ENCODE data around the gene MRPL39. TPM values are rescaled to one million over a fixed set of nuclear protein-coding genes. Genes with fewer than 3 reads are reported as not detected.
"Not testable (repeated sequence)": the region's sequence is repeated elsewhere in the genome, so short reads cannot be mapped to it uniquely, and the experiment has no call there.

MRPL39 gene
- total RNA-seq, 4 donors from 2014 or later, result 10.3 to 55.1 (median 21.6) TPM

- no peak for DNase-seq
- TF ChIP-seq, protein P1, sequence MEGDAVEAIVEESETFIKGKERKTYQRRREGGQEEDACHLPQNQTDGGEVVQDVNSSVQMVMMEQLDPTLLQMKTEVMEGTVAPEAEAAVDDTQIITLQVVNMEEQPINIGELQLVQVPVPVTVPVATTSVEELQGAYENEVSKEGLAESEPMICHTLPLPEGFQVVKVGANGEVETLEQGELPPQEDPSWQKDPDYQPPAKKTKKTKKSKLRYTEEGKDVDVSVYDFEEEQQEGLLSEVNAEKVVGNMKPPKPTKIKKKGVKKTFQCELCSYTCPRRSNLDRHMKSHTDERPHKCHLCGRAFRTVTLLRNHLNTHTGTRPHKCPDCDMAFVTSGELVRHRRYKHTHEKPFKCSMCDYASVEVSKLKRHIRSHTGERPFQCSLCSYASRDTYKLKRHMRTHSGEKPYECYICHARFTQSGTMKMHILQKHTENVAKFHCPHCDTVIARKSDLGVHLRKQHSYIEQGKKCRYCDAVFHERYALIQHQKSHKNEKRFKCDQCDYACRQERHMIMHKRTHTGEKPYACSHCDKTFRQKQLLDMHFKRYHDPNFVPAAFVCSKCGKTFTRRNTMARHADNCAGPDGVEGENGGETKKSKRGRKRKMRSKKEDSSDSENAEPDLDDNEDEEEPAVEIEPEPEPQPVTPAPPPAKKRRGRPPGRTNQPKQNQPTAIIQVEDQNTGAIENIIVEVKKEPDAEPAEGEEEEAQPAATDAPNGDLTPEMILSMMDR (IDR thresholded peaks at IDR 0.05), result no peak
- TF ChIP-seq POLR2A (IDR thresholded peaks at IDR 0.05), result no peak
- Histone ChIP-seq H3K9me3 (no peaks in the 10 kb centered on the region), H3K4me3 (peak overlapping the region in 1 of 2 donors; percentile 59), H3K27me3 (no peaks in the 10 kb centered on the region), H3K36me3 (no peaks in the 10 kb centered on the region), H3K4me1 (peaks cover 0 to 8% of the 10 kb centered on the region in 2 donors), H3K27ac (peak overlapping the region; percentile 93 to 97)
- intact Hi-C loops (cut with DNase I; ENCODE audit: low total_unique reads), result no loop called here
These were observed 30.8 kb upstream of the MRPL39 start for GRCh38 chr21:25637851-25638659.

GRCh38 chr21:25636727-25637126, 29.4 kb upstream of the MRPL39 start:
- H3K9me3 ChIP-seq, result no peaks in the 10 kb centered on the region
- intact Hi-C loops (cut with DNase I; ENCODE audit: low total_unique reads), result no loop called here
- DNase-seq, result no peak
- H3K4me3 ChIP-seq, result no peak overlapping the region
- H3K36me3 ChIP-seq, result no peaks in the 10 kb centered on the region
- TF ChIP-seq, protein P1 (IDR thresholded peaks at IDR 0.05), result no peak
- no peak for TF ChIP-seq POLR2A (IDR thresholded peaks at IDR 0.05)
- H3K4me1 ChIP-seq, result peaks cover 0 to 8% of the 10 kb centered on the region in 2 donors
- H3K27me3 ChIP-seq, result no peaks in the 10 kb centered on the region
- H3K27ac ChIP-seq, result no peak overlapping the region

GRCh38 chr21:25635310-25635709, 28.0 kb upstream of the MRPL39 start:
- no peak for DNase-seq
- Histone ChIP-seq H3K36me3 (no peaks in the 10 kb centered on the region), H3K4me1 (peaks cover 0 to 8% of the 10 kb centered on the region in 2 donors), H3K27me3 (no peaks in the 10 kb centered on the region), H3K9me3 (no peaks in the 10 kb centered on the region), H3K27ac (no peak overlapping the region), H3K4me3 (no peak overlapping the region)
- TF ChIP-seq POLR2A (IDR thresholded peaks at IDR 0.05), result no peak
- TF ChIP-seq, protein P1 (IDR thresholded peaks at IDR 0.05), result no peak
- intact Hi-C loops (cut with DNase I; ENCODE audit: low total_unique reads), result no loop called here

DNA sequence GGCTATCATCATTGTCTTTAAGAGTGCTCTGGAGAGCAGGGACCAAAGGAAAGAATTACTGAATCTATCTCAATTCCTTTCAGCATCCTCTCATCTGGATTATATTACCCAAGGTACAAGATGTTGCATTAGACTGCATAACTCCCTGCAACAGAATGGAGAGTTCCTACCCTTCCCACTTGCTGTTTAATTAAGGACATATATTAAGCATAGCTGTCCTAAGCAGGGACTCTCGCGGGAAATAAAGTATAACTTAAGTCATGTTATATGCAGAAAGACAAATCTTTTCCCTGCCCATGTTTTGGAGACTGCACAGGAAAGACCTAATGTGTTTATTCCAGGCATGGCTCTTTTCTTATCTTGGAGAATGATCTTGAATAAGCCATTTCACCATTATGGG, 25.0 kb upstream of the MRPL39 start:
- Histone ChIP-seq H3K4me3 (no peak overlapping the region), H3K4me1 (no peaks in the 10 kb centered on the region), H3K9me3 (no peaks in the 10 kb centered on the region), H3K27ac (no peak overlapping the region), H3K27me3 (no peaks in the 10 kb centered on the region), H3K36me3 (no peaks in the 10 kb centered on the region)
- DNase-seq, result no peak
- TF ChIP-seq, protein P1 (IDR thresholded peaks at IDR 0.05), result no peak
- TF ChIP-seq POLR2A (IDR thresholded peaks at IDR 0.05), result no peak
- intact Hi-C loops (cut with DNase I; ENCODE audit: low total_unique reads), result no loop called here

GRCh38 chr21:25626757-25627156, 19.5 kb upstream of the MRPL39 start:
- Histone ChIP-seq H3K27me3 (no peaks in the 10 kb centered on the region), H3K4me3 (no peak overlapping the region), H3K27ac (peak overlapping the region in 1 of 2 donors; percentile 30), H3K36me3 (no peaks in the 10 kb centered on the region), H3K4me1 (no peaks in the 10 kb centered on the region), H3K9me3 (no peaks in the 10 kb centered on the region)
- intact Hi-C loops (cut with DNase I; ENCODE audit: low total_unique reads), result no loop called here
- TF ChIP-seq POLR2A (IDR thresholded peaks at IDR 0.05), result no peak
- TF ChIP-seq, protein P1 (IDR thresholded peaks at IDR 0.05), result no peak
- peak in 1 of 2 donors; percentile 73 for DNase-seq

DNA sequence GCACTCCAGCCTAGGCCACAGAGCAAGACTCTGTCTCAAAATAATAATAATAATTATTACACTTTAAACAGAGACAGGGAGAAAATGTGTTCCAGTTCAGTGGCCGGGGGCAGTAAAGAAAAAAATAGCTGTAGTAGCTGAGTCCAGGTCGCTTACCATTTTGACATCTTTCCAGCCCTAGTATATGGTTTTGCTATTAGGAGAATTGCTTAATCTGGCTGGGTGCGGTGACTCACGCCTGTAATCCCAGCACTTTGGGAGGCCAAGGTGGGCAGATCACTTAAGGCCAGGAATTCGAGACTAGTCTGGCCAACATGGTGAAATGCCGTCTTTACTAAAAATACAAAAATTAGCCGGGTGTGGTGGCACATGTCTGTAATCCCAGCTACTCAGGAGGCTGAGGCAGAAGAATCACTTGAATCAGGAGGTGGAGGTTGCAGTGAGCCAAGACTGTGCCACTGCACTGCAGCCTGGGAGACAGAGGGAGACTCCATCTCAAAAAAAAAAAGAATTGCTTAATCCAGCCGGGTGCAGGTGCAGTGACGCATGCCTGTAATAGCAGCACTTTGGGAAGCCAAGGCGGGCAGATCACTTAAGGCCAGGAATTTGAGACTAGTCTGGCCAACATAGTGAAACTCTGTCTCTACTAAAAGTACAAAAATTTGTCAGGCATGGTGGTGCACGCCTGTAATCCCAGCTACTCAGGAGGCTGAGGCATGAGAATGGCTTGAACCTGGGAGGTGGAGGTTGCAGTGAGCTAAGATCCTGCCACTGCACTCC, 18.7 kb upstream of the MRPL39 start:
- H3K27me3 ChIP-seq; DNase-seq; H3K36me3 ChIP-seq; intact Hi-C loops (cut with DNase I; ENCODE audit: low total_unique reads); H3K4me3 ChIP-seq; H3K9me3 ChIP-seq; H3K4me1 ChIP-seq: not testable (repeated sequence)
- peak overlapping the region in 1 of 2 donors; percentile 30 for H3K27ac ChIP-seq

Data from uterus (tissue), 4 donors.